HepG2 (cell line): ENCODE data around the gene ADAM15. TPM values are rescaled to one million over a fixed set of nuclear protein-coding genes. Genes with fewer than 3 reads are reported as not detected.
A peak's percentile ranks its signal among the peaks of the same experiment; 100 is the strongest.

Source experiments
- GZF1 ChIP-seq: sonication (generic); formaldehyde crosslinking; IDR thresholded peaks from 2 replicates; pipeline ENCODE4 v1.5.1; 2020; ENCODE audit warnings: mild to moderate bottlenecking, missing genetic modification reagents
- KLF12 ChIP-seq: sonication (generic); formaldehyde crosslinking; IDR thresholded peaks from 2 replicates; pipeline ENCODE4 v1.4.0; 2020; ENCODE audit warnings: missing genetic modification reagents, borderline replicate concordance
- MTF2 ChIP-seq: sonication (generic); formaldehyde crosslinking; IDR thresholded peaks from 2 replicates; pipeline ENCODE4 v1.5.0; 2020; ENCODE audit warnings: missing genetic modification reagents, borderline replicate concordance
- SP140L ChIP-seq: sonication (generic); formaldehyde crosslinking; IDR thresholded peaks from 2 replicates; pipeline ENCODE4 v1.4.0; 2020; ENCODE audit warnings: missing genetic modification reagents, borderline replicate concordance
- TAF1 ChIP-seq: sonication (generic); formaldehyde crosslinking; IDR thresholded peaks from 2 replicates; pipeline ENCODE4 v1.4.0; 2020; ENCODE audit warnings: missing genetic modification reagents
- ZNF234 ChIP-seq: sonication (generic); formaldehyde crosslinking; conservative IDR thresholded peaks from 2 replicates; pipeline ENCODE4 v1.5.1; 2020; ENCODE audit warnings: mild to moderate bottlenecking, missing genetic modification reagents
- ZNF3 ChIP-seq: IDR thresholded peaks from 2 replicates; pipeline ENCODE4 v1.7.0; 2017; ENCODE audit warnings: inconsistent platforms
- polyA plus RNA-seq, 8 experiments: library from polyadenylated mRNA; depleted of rRNA in 3 of 8; stranded (reverse) in 7 of 8; unstranded in 1 of 8; fragments of >200 nt; fragmentation: Illumina TruSeq in 4 of 8; extraction: Trizol in 4 of 8; gene quantifications; 2 replicates each; pipeline versions ENCODE4 v1.2.1 to v1.2.3, GENCODE V29; 2011 to 2016; ENCODE audit warnings: low read depth in 4 of 8, missing spikeins in 1 of 8, mixed read lengths in 1 of 8; ENCODE audit not compliant: insufficient read depth in 1 of 8
- total RNA-seq, 5 experiments: library from RNA; depleted of rRNA; stranded (reverse); fragments of >200 nt; fragmentation: Illumina TruSeq; extraction: Trizol; gene quantifications; 2 replicates each; pipeline ENCODE4 v1.2.3, GENCODE V29; 2016; ENCODE audit warnings: low read depth in 1 of 5
- TF ChIP-seq, protein P1 (sequence below): sonication (generic); formaldehyde crosslinking; IDR thresholded peaks from 2 replicates; pipeline ENCODE4 v1.4.0; 2020; ENCODE audit warnings: mild to moderate bottlenecking, missing genetic modification reagents
- TF ChIP-seq, protein P2 (sequence below): sonication (generic); formaldehyde crosslinking; IDR thresholded peaks from 2 replicates; pipeline ENCODE4 v1.5.1; 2020; ENCODE audit warnings: missing genetic modification reagents, mild to moderate bottlenecking, borderline replicate concordance
- TF ChIP-seq, protein P3 (sequence below): sonication (generic); formaldehyde crosslinking; IDR thresholded peaks from 2 replicates; pipeline ENCODE4 v1.4.0; 2020; ENCODE audit warnings: missing genetic modification reagents, mild to moderate bottlenecking, borderline replicate concordance
- TF ChIP-seq, protein P4 (sequence below): sonication (generic); formaldehyde crosslinking; IDR thresholded peaks from 2 replicates; pipeline ENCODE4 v1.4.0; 2020; ENCODE audit warnings: missing genetic modification reagents, borderline replicate concordance
- TF ChIP-seq, protein P5 (sequence below): sonication (generic); formaldehyde crosslinking; IDR thresholded peaks from 2 replicates; pipeline ENCODE4 v1.4.0; 2020; ENCODE audit warnings: mild to moderate bottlenecking, missing genetic modification reagents
- TF ChIP-seq, protein P6 (sequence below): sonication (generic); formaldehyde crosslinking; IDR thresholded peaks from 2 replicates; pipeline ENCODE4 v1.5.0; 2020; ENCODE audit warnings: missing genetic modification reagents
- TF ChIP-seq, protein P7 (sequence below): sonication (generic); formaldehyde crosslinking; IDR thresholded peaks from 2 replicates; pipeline ENCODE4 v1.5.1; 2020; ENCODE audit warnings: mild to moderate bottlenecking, missing genetic modification reagents, borderline replicate concordance

Gene ADAM15
- total and polyA plus RNA-seq, 2 of the 13 experiments (the other 11 are each of a cell fraction or from before 2014, with no cell fraction given): 17.9 to 25.6 TPM

DNA sequence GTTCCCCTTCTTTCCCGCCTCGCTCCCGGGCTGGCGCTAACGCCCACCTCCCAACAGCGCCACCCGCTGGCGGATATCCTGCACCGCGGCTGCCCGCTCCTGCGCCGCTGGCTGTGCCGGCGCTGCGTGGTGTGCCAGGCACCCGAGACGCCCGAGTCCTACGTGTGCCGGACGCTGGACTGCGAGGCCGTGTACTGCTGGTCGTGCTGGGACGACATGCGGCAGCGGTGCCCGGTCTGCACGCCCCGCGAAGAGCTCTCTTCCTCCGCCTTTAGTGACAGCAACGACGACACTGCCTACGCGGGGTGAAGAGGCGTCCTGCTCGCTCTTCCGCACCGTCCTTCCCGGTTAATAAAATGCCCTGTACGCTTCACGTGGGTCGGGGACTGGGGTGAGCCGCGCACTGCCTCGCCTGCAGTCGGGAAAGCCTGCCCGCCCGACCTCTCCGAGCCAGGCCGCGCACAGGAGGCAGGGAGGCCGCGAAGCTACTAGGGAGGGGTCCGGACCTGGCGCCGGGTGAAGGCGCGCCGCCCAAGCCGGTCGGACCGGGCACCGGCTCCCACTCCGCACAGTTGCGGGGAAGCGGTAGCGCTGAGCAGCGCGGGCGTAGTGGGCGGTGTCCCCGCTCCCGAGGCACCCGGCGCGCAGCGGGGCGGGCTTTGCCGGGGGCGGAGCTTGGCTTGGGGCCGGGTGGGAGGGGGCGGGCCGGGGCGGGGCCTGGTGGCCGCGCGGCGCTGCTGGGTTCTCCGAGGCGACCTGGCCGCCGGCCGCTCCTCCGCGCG is at the start of gene ADAM15 (continued):
- TF ChIP-seq, protein P1, sequence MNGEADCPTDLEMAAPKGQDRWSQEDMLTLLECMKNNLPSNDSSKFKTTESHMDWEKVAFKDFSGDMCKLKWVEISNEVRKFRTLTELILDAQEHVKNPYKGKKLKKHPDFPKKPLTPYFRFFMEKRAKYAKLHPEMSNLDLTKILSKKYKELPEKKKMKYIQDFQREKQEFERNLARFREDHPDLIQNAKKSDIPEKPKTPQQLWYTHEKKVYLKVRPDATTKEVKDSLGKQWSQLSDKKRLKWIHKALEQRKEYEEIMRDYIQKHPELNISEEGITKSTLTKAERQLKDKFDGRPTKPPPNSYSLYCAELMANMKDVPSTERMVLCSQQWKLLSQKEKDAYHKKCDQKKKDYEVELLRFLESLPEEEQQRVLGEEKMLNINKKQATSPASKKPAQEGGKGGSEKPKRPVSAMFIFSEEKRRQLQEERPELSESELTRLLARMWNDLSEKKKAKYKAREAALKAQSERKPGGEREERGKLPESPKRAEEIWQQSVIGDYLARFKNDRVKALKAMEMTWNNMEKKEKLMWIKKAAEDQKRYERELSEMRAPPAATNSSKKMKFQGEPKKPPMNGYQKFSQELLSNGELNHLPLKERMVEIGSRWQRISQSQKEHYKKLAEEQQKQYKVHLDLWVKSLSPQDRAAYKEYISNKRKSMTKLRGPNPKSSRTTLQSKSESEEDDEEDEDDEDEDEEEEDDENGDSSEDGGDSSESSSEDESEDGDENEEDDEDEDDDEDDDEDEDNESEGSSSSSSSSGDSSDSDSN: peak; percentile 88; the same call in 1 of the 2 replicates
- TF ChIP-seq, protein P2, sequence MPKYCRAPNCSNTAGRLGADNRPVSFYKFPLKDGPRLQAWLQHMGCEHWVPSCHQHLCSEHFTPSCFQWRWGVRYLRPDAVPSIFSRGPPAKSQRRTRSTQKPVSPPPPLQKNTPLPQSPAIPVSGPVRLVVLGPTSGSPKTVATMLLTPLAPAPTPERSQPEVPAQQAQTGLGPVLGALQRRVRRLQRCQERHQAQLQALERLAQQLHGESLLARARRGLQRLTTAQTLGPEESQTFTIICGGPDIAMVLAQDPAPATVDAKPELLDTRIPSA (CRISPR knock-in tag): peak; percentile 85; the same call in 1 of the 2 replicates
- peak; percentile 80; the same call in 1 of the 2 replicates for TF ChIP-seq ZNF234 (CRISPR knock-in tag)
- TF ChIP-seq, protein P3, sequence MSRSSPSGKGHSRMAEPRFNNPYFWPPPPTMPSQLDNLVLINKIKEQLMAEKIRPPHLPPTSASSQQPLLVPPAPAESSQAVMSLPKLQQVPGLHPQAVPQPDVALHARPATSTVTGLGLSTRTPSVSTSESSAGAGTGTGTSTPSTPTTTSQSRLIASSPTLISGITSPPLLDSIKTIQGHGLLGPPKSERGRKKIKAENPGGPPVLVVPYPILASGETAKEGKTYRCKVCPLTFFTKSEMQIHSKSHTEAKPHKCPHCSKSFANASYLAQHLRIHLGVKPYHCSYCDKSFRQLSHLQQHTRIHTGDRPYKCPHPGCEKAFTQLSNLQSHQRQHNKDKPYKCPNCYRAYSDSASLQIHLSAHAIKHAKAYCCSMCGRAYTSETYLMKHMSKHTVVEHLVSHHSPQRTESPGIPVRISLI (CRISPR knock-in tag): 0 out of 2 replicates have a peak, but pooled peaks have one; percentile 19
- TF ChIP-seq SP140L (CRISPR knock-in tag): peak; percentile 56; the same call in 1 of the 2 replicates
- TF ChIP-seq MTF2 (CRISPR knock-in tag): peak; percentile 87; the same call in 1 of the 2 replicates
- peak; percentile 87; the same call in 1 of the 2 replicates for TF ChIP-seq KLF12 (CRISPR knock-in tag)
- TF ChIP-seq ZNF3 (CRISPR knock-in tag): no peak
- TF ChIP-seq, protein P4, sequence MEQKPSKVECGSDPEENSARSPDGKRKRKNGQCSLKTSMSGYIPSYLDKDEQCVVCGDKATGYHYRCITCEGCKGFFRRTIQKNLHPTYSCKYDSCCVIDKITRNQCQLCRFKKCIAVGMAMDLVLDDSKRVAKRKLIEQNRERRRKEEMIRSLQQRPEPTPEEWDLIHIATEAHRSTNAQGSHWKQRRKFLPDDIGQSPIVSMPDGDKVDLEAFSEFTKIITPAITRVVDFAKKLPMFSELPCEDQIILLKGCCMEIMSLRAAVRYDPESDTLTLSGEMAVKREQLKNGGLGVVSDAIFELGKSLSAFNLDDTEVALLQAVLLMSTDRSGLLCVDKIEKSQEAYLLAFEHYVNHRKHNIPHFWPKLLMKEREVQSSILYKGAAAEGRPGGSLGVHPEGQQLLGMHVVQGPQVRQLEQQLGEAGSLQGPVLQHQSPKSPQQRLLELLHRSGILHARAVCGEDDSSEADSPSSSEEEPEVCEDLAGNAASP (CRISPR knock-in tag): peak; percentile 50; the same call in 1 of the 2 replicates
- TF ChIP-seq, protein P5, sequence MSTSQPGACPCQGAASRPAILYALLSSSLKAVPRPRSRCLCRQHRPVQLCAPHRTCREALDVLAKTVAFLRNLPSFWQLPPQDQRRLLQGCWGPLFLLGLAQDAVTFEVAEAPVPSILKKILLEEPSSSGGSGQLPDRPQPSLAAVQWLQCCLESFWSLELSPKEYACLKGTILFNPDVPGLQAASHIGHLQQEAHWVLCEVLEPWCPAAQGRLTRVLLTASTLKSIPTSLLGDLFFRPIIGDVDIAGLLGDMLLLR (CRISPR knock-in tag): 0 out of 2 replicates have a peak, but pooled peaks have one; percentile 70
- TF ChIP-seq, protein P6, sequence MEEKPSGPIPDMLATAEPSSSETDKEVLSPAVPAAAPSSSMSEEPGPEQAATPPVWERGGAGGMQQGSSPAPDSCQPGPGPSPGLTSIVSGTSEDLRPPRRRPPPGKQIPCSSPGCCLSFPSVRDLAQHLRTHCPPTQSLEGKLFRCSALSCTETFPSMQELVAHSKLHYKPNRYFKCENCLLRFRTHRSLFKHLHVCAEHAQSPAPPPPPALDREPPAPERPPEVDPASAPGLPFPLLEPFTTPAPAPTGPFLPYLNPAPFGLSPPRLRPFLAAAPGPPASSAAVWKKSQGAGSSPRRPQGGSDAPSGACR: peak; percentile 89; the same call in 1 of the 2 replicates
- TF ChIP-seq, protein P7, sequence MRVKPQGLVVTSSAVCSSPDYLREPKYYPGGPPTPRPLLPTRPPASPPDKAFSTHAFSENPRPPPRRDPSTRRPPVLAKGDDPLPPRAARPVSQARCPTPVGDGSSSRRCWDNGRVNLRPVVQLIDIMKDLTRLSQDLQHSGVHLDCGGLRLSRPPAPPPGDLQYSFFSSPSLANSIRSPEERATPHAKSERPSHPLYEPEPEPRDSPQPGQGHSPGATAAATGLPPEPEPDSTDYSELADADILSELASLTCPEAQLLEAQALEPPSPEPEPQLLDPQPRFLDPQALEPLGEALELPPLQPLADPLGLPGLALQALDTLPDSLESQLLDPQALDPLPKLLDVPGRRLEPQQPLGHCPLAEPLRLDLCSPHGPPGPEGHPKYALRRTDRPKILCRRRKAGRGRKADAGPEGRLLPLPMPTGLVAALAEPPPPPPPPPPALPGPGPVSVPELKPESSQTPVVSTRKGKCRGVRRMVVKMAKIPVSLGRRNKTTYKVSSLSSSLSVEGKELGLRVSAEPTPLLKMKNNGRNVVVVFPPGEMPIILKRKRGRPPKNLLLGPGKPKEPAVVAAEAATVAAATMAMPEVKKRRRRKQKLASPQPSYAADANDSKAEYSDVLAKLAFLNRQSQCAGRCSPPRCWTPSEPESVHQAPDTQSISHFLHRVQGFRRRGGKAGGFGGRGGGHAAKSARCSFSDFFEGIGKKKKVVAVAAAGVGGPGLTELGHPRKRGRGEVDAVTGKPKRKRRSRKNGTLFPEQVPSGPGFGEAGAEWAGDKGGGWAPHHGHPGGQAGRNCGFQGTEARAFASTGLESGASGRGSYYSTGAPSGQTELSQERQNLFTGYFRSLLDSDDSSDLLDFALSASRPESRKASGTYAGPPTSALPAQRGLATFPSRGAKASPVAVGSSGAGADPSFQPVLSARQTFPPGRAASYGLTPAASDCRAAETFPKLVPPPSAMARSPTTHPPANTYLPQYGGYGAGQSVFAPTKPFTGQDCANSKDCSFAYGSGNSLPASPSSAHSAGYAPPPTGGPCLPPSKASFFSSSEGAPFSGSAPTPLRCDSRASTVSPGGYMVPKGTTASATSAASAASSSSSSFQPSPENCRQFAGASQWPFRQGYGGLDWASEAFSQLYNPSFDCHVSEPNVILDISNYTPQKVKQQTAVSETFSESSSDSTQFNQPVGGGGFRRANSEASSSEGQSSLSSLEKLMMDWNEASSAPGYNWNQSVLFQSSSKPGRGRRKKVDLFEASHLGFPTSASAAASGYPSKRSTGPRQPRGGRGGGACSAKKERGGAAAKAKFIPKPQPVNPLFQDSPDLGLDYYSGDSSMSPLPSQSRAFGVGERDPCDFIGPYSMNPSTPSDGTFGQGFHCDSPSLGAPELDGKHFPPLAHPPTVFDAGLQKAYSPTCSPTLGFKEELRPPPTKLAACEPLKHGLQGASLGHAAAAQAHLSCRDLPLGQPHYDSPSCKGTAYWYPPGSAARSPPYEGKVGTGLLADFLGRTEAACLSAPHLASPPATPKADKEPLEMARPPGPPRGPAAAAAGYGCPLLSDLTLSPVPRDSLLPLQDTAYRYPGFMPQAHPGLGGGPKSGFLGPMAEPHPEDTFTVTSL (CRISPR knock-in tag): peak; percentile 58; the same call in 1 of the 2 replicates
- TF ChIP-seq GZF1 (CRISPR knock-in tag): 0 out of 2 replicates have a peak, but pooled peaks have one; percentile 53
- TF ChIP-seq TAF1 (CRISPR knock-in tag): peak; percentile 52; the same call in 1 of the 2 replicates
